Measurements from ENCODE around the gene TRPT1. TPM values are rescaled to one million over a fixed set of nuclear protein-coding genes. Genes with fewer than 3 reads are reported as not detected.

TRPT1 gene
- total and polyA plus RNA-seq, 2 experiments from 2014 or later: 36.9 to 52.2 TPM

GRCh38 chr11:64216879-64217278, 9.1 kb downstream of the TRPT1 start:
- Histone ChIP-seq H3K4me1 (ENCODE audit: insufficient read depth) (no peaks in the 10 kb centered on the region), H3K27ac (ENCODE audit: low read depth) (no peak overlapping the region), H4K20me1 (replicated peaks; ENCODE audit: insufficient read depth) (no peaks in the 10 kb centered on the region), H2AFZ (no peak overlapping the region), H3K4me3 (no peak overlapping the region), H3K9me2 (ENCODE audit: insufficient read depth) (no peaks in the 10 kb centered on the region), H3K79me2 (replicated peaks; ENCODE audit: insufficient read depth) (no peaks in the 10 kb centered on the region), H3K4me2 (no peak overlapping the region), H3K36me3 (ENCODE audit: insufficient read depth) (peaks cover 4% of the 10 kb centered on the region; the same call in 1 of the 2 replicates), H3F3A (replicated peaks; ENCODE audit: low read depth) (0 out of 2 replicates have a peak, but pooled peaks cover 3% of the 10 kb centered on the region), H3K27me3 (ENCODE audit: insufficient read depth) (no peaks in the 10 kb centered on the region)
- H3K27ac Mint-ChIP-seq: no peak overlapping the region
- no peak overlapping the region for H3K4me3 Mint-ChIP-seq
- TF ChIP-seq, protein P1, sequence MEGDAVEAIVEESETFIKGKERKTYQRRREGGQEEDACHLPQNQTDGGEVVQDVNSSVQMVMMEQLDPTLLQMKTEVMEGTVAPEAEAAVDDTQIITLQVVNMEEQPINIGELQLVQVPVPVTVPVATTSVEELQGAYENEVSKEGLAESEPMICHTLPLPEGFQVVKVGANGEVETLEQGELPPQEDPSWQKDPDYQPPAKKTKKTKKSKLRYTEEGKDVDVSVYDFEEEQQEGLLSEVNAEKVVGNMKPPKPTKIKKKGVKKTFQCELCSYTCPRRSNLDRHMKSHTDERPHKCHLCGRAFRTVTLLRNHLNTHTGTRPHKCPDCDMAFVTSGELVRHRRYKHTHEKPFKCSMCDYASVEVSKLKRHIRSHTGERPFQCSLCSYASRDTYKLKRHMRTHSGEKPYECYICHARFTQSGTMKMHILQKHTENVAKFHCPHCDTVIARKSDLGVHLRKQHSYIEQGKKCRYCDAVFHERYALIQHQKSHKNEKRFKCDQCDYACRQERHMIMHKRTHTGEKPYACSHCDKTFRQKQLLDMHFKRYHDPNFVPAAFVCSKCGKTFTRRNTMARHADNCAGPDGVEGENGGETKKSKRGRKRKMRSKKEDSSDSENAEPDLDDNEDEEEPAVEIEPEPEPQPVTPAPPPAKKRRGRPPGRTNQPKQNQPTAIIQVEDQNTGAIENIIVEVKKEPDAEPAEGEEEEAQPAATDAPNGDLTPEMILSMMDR (conservative IDR thresholded peaks at IDR 0.05; ENCODE audit: low read depth in 2 of 2): peak; percentile 1 to 39; a peak in 2 of 4 replicates
- TF ChIP-seq ZNF114 (CRISPR knock-in tag; IDR thresholded peaks at IDR 0.05): no peak
- no peak for TF ChIP-seq CREB1 (CRISPR knock-in tag; IDR thresholded peaks at IDR 0.05; ENCODE audit: low read depth)
- TF ChIP-seq ZNF331 (CRISPR knock-in tag; IDR thresholded peaks at IDR 0.05; ENCODE audit: low read depth): no peak
- no peak for TF ChIP-seq REST (IDR thresholded peaks at IDR 0.05; ENCODE audit: unreplicated experiment)
- no peak for TF ChIP-seq EZH2 (IDR thresholded peaks at IDR 0.05; ENCODE audit: low read depth, unreplicated experiment)
- no peak for TF ChIP-seq POLR2AphosphoS5 (IDR thresholded peaks at IDR 0.05; ENCODE audit: low read depth)
- H3K36me3 Mint-ChIP-seq (ENCODE audit: low read depth): peaks cover 22% of the 10 kb centered on the region
- no peaks in the 10 kb centered on the region for H3K9me3 Mint-ChIP-seq
- peaks cover 4% of the 10 kb centered on the region; the same call in 1 of the 3 replicates for H3K4me1 Mint-ChIP-seq
- peak; percentile 62 for ATAC-seq
- H3K27me3 Mint-ChIP-seq (ENCODE audit: insufficient read depth, low read depth, poor library complexity): peaks cover 5% of the 10 kb centered on the region
- no peak for DNase-seq (ENCODE audit: low spot score)

DNA sequence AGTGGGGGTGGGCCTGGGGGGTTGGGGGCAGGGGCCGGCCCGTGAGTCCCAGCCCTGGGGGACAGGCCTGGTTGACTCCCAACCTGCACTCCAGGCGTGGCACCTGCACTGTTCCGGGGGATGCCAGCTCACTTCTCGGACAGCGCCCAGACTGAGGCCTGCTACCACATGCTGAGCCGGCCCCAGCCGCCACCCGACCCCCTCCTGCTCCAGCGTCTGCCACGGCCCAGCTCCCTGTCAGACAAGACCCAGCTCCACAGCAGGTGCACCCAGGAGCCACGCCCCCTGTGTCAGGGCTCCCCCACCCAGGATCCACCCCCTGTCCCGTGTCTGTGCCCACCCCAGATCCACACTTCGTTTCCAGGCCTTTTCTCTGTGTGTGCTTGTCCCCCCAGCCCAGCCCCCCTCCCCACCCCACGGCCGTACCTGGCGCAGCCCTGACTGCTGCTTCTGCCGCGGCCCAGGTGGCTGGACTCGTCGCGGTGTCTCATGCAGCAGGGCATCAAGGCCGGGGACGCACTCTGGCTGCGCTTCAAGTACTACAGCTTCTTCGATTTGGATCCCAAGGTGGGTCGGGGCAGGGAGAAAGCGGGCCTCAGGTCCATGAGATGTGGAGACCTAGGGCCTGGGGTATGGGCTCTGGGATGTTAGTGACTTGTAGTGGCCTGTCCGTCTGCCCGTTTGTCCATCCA, 14.7 kb downstream of the TRPT1 start:
- no peak for ATAC-seq
- H3K79me2 ChIP-seq (replicated peaks; ENCODE audit: insufficient read depth): no peaks in the 10 kb centered on the region
- peaks cover 4% of the 10 kb centered on the region; the same call in 1 of the 2 replicates for H3K36me3 ChIP-seq (ENCODE audit: insufficient read depth)
- H3K27me3 ChIP-seq (ENCODE audit: insufficient read depth): no peaks in the 10 kb centered on the region
- H3K27ac Mint-ChIP-seq: no peak overlapping the region
- H2AFZ ChIP-seq: no peak overlapping the region
- H3F3A ChIP-seq (replicated peaks; ENCODE audit: low read depth): peaks cover 8% of the 10 kb centered on the region; the same call in 1 of the 2 replicates
- H3K27ac ChIP-seq (ENCODE audit: low read depth): no peak overlapping the region
- no peaks in the 10 kb centered on the region for H3K4me1 ChIP-seq (ENCODE audit: insufficient read depth)
- no peaks in the 10 kb centered on the region for H3K9me3 Mint-ChIP-seq
- peaks cover 3% of the 10 kb centered on the region; the same call in 2 of the 3 replicates for H3K4me1 Mint-ChIP-seq
- H3K4me3 ChIP-seq: no peak overlapping the region
- no peaks in the 10 kb centered on the region for H4K20me1 ChIP-seq (replicated peaks; ENCODE audit: insufficient read depth)
- DNase-seq (ENCODE audit: low spot score): no peak
- H3K4me2 ChIP-seq: no peak overlapping the region
- peaks cover 12% of the 10 kb centered on the region for H3K27me3 Mint-ChIP-seq (ENCODE audit: insufficient read depth, low read depth, poor library complexity)
- H3K4me3 Mint-ChIP-seq: no peak overlapping the region
- peaks cover 22% of the 10 kb centered on the region for H3K36me3 Mint-ChIP-seq (ENCODE audit: low read depth)
- H3K9me2 ChIP-seq (ENCODE audit: insufficient read depth): no peaks in the 10 kb centered on the region
- TF ChIP-seq, protein P1 (conservative IDR thresholded peaks at IDR 0.05; ENCODE audit: low read depth in 2 of 2): no peak
- TF ChIP-seq, protein P2, sequence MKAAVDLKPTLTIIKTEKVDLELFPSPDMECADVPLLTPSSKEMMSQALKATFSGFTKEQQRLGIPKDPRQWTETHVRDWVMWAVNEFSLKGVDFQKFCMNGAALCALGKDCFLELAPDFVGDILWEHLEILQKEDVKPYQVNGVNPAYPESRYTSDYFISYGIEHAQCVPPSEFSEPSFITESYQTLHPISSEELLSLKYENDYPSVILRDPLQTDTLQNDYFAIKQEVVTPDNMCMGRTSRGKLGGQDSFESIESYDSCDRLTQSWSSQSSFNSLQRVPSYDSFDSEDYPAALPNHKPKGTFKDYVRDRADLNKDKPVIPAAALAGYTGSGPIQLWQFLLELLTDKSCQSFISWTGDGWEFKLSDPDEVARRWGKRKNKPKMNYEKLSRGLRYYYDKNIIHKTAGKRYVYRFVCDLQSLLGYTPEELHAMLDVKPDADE (IDR thresholded peaks at IDR 0.05): no peak
- no peak for TF ChIP-seq JUNB (IDR thresholded peaks at IDR 0.05; ENCODE audit: unreplicated experiment)
- TF ChIP-seq ZNF114 (CRISPR knock-in tag; IDR thresholded peaks at IDR 0.05): no peak
- TF ChIP-seq ZNF331 (CRISPR knock-in tag; IDR thresholded peaks at IDR 0.05; ENCODE audit: low read depth): no peak
- TF ChIP-seq NANOG (IDR thresholded peaks at IDR 0.05; ENCODE audit: borderline replicate concordance): no peak
- TF ChIP-seq EZH2phosphoT487 (IDR thresholded peaks at IDR 0.05; ENCODE audit: unreplicated experiment): no peak
- TF ChIP-seq CREB1 (CRISPR knock-in tag; IDR thresholded peaks at IDR 0.05; ENCODE audit: low read depth): no peak
- no peak for TF ChIP-seq STAT1 (IDR thresholded peaks at IDR 0.05; ENCODE audit: unreplicated experiment)
